Transverse colon (tissue), 3 donors: ENCODE measurements around the gene FRY.

ENCODE experiments used
- CTCF ChIP-seq, 5 experiments: fragments of 200-600 bp in 3 of 5; fragments of 450-650 bp in 2 of 5; sonication (generic) in 3 of 5; IDR thresholded peaks; 1 replicate in 2 of 5; 2 replicates in 3 of 5; pipeline ENCODE4 v1.5.1; 2016 to 2017; ENCODE audit warnings: antibody characterized with exemption in 5 of 5, inconsistent platforms in 3 of 5, mild to moderate bottlenecking in 2 of 5, moderate library complexity in 1 of 5
- POLR2A ChIP-seq: fragments of 450-650 bp; IDR thresholded peaks from one replicate; pipeline ENCODE4 v1.6.1; 2016; ENCODE audit warnings: antibody characterized with exemption, mild to moderate bottlenecking, moderate library complexity

- no peak for TF ChIP-seq POLR2A
- TF ChIP-seq CTCF (IDR thresholded peaks at IDR 0.05) = no peak
These were observed 17.2 kb downstream of the FRY start for GRCh38 chr13:32048816-32049215.
